NAMALWA (cell line): ENCODE results near the gene C5orf15.
"Not testable (repeated sequence)": the region's sequence is repeated elsewhere in the genome, so short reads cannot be mapped to it uniquely, and the experiment has no call there.

ENCODE experiments used
- DNase-seq: peaks from one replicate; pipeline ENCODE4 v3.0.0-alpha.2; 2015; ENCODE audit warnings: low spot score

The C5orf15 gene

DNA sequence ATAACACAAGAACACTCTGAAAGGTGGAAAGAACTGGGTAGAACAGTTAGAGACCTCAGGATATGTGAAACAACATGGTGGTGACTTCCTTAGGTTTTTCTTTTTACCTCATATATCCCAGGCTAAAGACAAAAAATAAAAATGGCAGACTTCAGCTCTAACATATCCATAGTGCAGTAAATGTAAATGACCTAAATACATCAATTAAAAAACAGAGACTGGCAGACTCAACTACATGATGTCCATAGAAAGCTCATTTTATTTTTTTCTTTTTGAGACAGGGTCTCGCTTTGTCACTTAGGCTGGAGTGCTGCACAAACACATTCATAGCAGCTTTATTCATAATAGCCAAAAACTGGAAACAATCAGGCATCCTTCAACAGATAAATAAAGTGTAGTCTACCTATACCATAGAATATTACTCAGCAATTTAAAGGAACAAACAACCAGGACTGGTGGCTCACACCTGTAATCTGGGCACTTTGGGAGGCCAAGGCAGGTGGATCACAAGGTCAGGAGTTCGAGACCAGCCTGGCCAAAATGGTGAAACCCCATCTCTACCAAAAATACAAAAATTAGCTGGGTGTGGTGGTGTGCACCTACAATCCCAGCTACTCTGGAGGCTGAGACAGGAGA, 4.8 kb downstream of the C5orf15 start:
- no peak for DNase-seq

DNA sequence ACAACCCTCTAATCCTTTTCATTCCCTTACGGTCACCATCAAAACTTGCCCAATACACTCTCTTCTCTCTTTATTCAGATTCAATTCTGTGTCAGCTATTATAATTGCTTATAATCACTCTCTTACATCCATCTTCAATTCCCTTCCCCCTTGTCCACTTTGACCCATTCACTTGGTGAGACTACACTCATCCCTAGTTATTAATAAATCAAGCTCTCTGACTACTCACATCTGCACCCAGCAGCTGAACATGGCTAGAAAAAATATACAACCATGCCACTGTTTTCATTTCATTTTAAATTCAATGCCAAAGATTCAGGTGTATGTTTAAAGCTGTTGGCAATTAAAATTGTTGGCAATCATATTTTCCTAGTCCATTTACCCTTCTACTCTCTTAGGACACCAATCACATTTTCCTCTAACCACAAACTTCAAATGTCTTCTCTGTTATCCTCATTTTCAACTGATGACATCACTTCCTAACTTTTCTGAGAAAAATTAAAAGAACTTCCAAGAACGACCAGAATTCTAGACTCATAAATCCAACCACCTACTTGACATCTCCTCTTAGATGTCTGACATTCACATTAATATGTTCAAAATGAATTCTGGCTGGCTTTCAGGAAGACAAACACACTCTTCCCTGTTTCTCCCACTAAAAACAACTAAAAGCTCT, 5.5 kb downstream of the C5orf15 start:
- no peak for DNase-seq

DNA sequence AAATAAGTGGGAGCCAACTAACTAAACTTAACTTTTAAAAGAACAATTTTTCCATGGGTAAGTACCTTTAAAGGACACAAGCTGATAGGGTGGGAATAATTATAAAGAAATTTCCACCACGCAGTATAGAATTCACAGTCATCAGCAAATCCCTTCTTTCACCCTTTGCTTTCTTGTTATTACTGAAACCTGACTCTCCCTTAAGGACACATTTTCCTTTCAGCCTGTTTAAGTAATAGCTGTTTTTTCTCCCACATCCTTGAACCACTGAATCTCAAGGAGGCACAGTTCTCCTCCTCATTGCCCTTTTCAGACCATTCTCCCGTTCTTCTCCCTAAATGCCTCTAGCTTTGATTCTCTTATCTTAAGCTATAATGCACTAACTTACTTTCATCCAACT, 6.3 kb downstream of the C5orf15 start:
- no peak for DNase-seq

DNA sequence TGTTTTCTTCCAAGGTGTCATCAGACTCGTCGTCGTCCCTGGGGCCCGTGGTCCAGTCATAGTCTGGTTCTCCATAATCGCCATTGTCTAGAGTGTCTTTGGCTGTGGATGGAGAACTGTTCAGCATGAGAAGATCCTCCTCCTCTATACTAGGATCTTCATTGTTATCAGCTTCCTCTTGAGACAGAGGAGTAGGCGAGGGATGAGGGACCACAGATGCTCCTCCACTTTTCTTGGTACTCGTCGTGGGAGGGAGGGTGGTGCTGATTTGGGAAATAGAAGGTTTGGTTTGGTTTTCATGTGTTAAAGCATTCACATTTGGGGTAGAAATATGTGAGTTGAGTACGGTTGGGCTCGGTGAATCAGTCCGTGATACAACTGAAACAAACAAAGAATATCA, 8.8 kb downstream of the C5orf15 start:
- no peak for DNase-seq

DNA sequence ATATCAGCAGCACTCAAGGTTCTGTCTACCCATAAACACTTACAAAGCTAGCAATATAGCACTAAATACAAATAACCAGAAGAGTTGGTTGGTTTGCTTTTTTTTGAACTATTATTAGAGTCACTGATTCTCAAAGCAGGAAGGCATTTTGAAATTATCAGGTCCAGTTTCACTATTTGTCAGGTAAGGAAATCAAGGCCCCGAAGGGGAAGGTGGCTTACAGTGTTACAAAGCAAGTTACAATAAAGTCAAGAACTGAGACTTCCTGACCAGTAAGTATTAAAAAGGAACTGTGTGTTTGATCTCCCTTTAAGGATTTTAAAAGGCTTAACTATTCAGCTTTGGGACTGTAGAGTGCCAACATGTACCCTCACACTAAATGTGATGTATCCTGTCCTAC, 10.8 kb downstream of the C5orf15 start:
- DNase-seq: no peak

DNA sequence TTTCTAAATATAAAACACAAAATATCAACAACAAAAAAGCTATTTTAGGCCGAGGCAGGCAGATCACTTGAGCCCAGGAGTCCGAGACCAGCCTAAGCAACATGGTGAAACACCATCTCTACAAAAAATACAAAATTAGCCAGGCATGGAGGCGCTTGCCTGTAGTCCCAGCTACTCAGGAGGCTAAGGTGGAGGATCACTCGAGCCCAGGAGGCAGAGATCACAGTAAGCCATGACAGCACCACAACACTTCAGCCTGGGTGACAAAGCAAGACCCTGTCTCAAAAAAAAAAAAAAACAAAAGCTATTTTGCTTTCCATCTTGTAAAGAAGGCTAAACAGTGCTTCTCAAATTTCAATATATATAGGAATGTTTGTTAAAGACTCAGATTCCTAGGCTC, 11.3 kb downstream of the C5orf15 start:
- DNase-seq: no peak

DNA sequence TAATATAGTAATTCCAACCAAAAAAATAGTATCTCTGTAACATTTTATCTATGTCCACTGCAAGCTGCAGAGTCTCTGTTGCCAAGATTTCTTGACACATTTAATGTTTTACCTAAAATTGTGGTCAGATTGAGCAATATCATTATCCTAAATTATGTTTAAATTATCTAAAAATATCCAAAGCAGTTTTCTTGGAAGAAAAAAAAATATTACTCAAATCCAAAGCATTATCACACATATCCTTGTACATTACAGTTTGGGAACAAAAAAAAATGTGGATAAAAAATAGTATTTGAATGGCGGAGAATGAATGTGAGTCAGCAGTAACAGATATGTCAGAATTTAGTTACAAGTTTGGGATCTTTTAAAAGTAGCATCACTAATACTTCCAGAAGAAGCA, 12.2 kb downstream of the C5orf15 start:
- not testable (repeated sequence) for DNase-seq

DNA sequence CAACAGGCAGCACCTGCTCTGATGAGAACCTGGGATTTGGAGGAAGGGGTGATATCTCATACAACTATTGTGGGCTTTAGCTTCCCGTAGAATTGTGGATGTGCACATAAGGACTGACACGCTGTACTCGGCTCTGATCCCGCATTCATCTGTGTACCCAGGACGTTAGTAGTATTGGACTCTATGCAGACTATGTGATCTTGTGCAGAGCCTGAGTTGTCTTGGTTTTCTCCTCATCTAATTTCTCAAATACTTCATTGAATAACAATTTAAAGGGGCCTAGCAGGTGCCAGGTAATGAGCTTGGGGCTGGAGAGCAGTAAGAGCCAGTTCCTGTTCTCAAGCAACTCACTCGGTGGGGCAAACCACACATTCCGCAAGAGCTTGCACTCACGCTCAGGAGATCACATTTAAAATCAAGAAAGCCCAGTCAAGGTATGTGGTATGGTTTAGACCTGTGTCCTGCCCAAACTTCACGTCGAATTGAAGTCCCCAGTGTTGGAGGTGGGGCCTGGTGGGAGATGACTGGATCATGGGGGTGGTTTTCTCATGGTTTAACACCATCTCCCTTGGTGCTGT, 14.8 kb downstream of the C5orf15 start:
- no peak for DNase-seq

DNA sequence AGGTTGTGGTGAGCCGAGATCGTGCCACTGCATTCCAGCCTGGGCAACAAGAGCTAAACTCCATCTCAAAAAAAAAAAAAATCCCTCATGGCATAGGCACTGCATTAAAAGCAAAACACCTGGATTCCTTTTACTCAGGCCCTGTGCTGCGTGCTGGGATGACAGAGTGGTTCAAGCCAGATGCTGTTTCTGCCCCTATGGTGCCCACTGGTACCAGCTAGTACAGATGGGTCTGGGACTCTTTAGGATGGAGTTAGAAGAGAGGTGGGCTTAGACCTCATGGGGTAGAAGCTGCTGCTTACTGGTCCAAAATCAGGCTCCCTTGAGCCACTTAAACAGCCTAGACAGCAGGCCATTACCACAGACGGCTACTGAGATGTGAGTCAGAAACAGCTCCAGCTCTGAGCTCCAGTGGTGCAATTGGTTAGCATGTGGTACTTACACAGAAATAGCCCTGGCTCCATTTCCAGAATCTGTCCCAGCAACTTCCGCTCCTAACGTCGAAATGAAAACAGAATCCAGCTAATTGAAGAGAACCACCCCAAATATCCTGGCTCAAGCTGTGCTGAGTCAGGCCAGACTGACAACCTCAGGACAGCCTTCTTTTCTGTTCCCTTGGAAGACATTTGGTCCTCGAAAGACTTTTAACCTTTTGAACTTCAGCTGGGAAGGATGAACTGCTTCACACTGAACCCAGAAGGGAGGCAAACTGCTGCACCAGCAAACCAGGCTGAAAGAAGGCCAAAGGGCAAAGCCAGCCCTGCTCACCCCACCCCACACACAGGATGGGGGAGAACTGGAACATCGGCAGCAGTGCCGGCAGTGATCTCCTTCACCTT, 15.5 kb downstream of the C5orf15 start:
- no peak for DNase-seq

DNA sequence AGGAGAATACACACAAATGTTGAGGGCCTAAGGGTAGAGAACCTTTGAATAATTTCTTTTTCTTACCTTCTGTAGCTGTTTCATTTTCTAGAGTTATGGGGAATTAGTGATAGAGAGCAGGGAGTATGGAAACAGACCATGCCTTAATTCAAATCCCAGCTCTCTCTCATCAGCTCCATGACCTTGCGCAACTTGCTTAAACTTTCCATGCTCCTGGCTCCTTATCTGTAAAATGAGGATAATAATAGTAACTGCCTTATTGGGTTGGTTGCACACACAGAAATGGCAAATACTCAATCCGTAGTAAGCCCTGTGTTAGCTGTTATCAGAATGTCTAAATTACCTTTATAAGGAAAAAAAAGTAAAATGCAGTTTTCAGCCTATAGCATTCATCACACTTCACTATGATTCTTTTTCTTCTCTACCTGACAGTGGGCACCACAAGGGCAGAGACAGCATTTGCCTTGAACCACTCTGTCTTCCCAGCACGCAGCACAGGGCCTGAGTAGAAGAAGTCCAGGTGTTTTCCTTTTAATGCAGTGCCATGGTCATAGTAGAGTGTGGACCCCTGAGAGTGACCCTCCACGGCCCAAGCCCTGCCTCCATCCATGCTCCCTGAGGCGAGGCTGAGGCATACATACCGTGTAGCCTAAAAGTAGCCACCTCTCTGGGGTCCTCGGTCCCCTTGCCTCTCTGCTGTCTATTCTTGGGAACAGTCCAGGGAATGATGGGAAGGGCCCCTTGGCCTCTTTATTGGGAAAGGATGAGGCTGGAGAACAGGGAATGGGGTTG, 17.4 kb downstream of the C5orf15 start:
- DNase-seq: no peak

DNA sequence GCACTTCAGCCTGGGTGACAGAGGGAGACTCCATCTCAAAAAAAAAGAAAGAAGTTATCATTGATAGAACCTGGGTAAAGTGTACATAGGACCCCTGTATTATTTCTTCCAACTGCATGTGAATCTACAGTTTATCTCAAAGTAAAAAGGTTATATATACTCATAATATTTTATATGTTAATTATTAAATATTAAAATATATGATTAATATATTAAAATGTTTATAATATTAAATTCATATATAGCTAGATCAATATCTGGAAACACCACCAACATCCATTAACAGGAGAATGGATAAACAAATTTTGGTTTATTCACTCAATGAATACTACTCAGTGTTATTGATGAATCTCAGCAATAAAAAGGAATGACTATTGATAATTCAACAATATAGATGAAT, 19.7 kb downstream of the C5orf15 start:
- no peak for DNase-seq

DNA sequence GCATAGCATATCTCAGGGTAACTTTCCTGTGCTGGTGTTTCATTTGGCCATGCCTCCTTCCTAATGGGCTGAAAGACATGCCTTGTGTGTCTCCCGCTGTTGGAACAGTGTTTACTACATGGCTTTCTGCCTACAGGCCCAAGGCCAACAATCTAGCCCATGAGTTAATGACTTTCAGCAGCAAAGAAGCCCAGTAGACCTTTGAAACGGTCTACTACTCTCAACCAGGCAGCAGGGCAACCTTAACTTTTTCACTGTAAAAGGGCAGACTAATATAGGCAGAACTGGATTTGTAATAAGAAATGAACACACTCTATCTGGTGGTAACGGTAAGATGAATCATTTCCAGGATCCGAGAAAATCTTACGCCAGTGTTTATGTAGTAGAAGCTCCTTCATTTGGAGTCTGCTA, 21.0 kb downstream of the C5orf15 start:
- no peak for DNase-seq

DNA sequence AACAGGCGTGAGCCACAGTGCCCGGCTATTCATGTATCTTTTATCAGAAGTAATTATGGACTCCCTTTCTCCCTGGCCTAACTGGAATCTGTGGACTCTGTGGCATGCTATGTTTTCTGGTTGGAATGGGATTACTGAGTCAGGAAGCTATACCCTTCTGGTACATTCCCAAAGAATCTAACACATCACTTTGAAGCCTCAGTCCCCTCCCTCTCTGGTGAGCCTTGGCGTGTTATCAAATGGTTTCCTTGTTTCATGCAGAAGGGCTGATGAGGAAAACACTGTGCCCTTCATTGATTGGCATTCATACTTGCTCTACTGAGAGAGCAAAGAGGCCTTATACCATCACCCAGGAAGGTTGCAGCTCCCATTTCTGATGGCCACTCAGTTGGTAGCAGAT, 22.9 kb downstream of the C5orf15 start:
- DNase-seq: no peak

DNA sequence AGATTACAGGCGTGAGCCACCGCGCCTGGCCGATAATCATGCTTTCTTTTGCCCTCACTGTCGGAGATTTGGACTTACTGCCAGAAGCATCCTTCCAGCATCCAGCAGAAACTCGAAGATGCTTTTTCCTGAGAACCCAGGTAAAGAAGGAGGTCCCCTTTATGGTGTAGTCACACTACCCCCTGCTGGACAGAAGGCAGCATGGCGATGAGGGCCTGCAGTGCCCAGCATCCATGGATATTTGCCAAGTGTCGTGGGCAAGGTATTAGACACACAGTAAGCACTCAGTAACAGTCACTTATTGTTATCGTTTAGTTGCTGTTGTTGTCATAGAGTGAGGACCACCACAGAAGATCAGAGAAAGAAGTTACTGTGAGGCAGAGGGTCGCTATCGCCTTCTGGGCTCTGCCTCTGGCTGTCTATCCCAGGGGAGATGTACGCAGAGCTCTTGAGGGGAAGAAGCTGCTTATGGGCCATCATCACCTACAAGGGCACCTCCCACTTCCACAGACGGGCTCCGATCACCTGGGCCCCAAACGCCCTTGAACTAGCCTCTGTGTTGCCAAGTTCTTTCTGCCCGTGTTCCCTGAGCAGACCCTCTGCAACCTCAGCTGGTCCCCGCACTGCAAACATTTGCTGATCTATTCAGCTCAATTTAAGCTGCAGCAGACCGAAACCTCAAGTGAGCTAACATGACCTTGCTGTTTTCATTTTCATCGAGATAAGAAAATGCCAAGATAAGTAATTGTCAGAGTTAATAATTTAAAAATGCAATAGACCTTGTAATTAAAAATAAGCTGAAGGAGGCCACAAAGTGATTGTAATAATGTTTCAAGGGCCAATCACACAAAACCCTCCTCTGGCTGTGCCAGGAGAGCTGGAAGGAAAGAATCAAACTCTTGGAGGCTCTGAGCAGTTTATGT, 23.9 kb downstream of the C5orf15 start:
- DNase-seq: peak; percentile 76

DNA sequence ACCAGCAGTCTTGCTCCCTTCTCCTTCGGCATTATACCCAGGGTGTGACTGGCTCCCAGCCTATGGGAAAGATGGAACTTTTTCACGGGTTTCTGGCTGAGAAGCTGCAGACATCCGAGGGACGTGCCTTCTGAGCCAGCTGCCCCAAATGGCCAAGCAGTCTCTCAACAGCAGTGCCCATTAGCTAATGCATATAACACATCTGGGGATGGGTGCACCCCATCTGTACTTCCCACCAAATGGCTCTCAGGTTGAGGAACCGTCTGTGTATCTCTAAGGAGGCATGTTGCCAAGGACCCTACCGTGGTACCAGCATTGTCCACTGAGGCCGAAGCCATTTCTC, 25.0 kb downstream of the C5orf15 start:
- DNase-seq: no peak

DNA sequence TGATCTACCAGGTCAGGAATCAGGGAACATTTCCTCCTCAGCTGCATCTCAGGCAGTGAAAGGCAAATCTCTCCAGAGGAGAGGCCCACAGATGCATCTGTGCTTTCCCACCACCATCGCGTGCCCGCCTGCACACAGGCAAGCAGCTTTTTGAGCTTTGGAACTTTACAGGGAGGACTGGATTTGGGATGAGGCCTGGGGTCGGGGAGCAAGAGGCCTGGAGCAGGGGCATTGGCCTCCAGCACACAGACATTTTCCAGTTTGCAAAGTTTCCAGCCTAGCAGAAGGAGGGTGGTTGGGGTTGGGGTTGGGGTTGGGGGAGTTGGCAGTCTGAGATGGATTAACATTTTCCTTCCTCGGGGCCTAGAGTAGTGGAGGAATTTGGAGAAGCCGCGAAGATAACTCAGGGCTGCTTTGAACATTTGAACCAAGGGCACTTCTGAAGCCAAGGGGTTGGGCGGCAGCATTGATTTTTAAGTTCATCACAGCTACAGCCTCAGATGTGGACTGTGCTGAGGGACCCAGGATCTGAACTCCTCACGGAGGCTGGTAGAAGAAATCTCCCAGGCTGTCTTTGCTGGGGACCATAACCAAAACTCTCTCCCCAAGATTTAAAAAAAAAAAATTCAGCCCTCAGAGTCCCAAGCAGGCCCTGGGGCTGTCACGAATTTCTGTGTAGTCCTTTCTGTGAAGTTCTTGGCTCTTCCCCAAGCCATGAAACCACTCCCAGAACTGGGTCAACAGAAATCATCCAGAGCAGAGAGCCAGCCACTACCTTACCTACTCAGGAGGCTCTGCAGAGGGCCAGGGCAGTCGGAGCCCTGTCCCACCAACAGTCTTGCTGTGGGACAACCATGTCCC, 25.6 kb downstream of the C5orf15 start:
- DNase-seq: no peak

DNA sequence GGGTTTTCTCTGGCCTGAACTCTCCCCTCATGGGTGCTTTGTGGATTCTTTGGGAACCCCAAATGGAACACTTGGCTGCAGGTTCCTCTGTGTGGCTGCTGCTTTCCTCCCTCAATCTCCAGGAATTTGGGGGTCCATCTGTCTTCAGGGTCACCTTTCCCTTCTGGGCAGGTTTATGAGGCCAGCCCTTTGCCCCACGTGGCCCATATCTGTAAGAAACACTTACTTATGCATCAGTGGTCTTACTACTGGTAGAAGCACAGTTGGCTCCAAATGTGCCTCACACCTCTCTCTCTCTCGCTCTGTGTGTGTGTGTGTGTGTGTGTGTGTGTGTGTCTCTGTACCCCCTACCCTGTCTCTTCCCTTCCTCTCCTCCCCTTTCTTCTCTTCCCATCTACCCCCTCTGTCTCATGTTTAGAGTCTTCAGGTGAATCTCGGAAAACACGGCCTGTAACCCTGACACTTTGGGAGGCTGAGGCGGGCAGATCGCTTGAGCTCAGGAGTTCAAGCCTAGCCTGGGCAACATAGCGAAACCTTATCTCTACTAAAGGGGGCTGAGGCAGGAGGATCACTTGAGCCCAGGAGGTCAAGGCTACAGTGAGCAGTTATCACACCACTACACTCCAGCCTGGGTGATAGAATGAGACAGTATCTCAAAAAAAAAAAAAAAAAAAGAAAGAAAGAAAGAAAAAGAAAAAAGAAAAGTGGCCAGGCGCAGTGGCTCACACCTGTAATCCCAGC, 26.8 kb downstream of the C5orf15 start:
- no peak for DNase-seq

DNA sequence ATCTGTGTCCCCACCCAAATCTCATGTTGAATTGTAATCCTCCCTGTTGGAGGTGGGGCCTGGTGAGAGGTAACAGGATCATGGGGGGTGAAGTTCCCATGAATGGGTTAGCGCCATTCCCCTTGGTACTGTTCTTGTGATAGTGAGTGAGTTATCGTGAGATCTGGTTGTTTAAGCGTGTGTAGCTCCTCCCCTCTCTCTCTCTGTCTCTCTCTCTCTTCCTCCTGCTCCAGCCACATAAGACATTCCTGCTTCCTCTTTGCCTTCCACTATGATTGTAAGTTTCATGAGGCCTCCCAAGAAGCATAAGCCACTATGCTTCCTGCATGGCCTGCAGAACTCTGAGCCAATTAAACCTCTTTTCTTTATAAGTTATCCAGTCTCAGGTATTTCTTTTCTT, 28.8 kb downstream of the C5orf15 start:
- DNase-seq: no peak

DNA sequence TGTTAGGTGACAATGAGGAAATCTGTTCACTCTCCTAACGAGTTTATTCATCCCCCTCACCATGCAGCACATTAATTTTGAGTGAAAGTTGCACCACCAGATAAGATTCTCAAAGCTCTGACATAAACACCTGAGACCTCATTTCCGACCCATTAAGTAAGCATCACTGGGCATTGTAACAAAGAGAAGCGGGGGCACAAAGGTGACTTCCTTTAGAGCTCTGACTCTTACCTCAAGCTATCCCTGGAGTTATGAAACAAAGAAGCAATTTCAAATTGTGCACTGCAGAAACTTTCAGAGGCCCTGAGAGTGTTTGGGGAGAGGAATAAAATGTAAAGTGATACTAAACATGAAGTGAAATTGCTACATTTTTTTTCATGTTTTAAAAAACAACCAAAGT, 29.5 kb downstream of the C5orf15 start:
- DNase-seq: peak; percentile 44
